HL-60/S4 treated with phorbol 12-myristate 13-acetate at 8.2 ng/mL for 4 days and 3 days (cell line): ENCODE data around the gene CD40LG.

ENCODE experiments used
- in situ Hi-C: fragments of 300-500 bp; cut with MboI; formaldehyde crosslinking; loops from 2 replicates; pipeline ENCODE4 v1.15.0; 2022; ENCODE audit warnings: low sequenced_read_pairs

The CD40LG gene

DNA sequence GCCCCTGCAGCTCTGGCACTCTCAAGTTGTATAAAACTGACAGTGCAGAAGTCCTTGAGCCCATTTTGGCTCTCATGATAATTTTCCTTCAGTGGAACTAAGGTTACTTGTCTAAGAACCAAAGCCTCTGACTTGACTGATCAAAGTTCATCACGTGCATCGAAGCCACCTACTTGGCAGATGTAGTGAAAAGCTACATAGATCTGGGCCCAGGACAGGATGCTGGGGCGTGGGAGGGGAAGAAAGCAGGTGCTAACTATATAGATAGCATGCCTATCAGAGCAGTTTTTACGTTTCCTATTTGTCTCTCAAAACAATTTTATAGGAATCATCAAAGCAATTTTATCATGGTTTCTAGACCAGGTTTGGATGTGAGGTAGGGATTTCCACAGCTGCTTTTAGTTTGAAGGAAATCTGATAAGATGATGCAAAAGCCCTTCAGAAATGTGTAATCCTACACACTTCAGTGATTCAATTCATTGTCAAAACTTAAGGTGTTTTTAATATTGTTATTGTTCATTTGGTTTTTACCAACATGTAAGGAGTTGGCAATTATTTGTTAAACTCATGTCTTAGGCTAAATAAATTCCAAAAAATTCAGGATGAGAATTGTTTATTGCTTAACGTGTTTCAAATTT is 1.2 kb upstream of the CD40LG start:
- in situ Hi-C loops = no loop called here

DNA sequence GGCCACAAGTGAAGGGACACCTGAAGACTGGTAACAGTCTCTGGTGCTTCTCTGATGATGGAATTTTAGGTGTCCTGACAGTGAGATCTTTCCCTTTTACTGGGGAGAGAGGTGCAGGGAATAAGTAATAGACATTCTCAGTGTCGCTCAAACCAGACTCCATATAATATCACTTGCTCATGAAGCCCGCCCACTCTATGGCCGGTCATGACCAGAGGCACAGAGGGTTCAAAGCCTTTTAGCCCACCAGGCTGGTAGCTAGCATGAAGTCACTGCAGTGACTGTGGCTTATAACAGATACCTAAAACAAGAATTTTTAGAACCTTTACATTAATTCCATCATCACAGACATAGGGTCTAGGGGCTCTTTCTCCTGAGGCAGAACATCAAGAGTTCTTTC is 2.9 kb downstream of the CD40LG start:
- in situ Hi-C loops = no loop called here

DNA sequence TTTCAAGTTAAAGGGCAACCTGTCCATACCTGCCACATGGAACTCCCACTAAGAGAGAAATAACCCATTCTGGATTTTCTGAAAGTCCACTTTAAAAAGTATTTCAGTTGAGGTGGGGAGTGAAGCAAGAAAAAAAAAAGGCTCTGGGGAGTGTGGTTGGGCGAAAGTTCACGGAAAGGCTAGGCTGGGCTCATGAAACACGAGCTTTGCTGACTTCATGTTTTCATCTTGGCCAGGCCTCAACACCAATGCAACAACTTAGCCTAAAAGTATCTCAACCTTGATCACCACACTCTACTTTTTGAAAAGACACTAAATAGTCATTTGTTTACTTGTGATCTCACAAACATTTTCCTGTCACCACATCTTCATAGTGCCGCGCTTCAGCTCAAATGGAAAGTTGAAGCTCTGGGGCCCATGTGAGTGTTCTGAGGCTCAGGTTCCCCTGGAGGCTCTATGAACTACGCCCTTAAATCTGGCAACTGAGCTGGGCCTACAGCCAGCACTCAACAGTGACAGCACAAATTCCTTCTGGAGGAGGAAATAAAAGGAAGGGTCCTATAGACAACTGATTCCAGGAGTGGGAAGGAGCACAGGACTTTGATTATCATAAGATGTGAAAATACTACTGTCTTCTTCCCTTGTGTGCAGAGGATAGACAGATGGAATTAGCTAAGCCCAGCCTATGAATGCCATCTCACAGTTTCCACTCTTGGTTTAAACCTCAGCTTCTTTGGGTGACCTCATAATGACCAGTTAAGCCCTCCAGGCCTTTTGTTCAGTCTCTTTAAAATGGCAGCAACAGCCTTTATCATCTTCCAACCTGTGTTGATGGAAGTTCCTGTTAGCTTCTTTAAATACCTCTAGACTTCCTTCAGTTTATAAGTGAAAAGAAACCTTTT is 5.1 kb downstream of the CD40LG start:
- in situ Hi-C loops = no loop called here

DNA sequence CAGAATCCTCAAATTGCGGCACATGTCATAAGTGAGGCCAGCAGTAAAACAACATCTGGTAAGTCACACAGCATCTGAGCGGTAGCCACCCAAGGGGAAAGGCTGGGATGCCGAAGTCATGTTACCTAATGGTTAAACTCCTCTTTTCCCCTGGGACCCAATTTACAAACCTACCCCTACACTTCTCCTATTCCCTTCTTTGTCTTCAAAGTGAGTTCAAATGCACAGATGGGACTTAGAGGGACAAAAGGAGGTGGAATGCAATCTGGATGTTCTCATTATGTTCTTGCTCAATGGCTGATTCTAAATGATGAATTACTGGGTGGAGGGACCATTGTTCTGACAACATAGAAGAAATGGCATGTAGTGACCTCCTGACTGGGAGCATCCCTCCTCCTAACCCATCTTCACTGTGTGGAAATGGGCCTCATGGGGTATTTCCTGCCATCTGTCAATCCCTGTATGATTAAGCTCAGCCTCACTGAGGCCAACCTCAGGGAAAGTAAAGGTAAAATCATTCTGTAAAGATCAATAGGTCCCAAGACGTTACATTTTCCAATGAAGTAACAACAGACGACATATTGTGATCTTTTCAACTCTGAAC is 8.5 kb downstream of the CD40LG start:
- in situ Hi-C loops = no loop called here

DNA sequence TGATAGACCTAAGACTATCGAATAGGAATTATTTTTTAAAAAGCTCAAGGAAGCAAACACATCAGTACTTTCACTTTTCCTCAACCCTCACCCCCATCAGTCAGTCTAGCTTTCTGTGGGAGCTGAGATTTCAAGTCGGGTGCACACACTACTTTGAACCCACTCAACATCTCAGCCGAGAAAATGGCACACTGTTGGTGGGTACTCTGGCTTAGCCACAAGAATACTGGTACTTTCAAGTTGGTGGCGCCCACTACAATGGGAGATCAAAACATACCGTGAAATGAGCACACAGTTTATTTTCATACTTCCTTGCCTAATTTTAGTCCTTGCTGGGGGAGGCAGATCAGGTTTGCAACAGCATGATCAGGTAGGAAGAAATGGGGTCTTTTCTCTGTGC is 10.2 kb downstream of the CD40LG start:
- in situ Hi-C loops = no loop called here

DNA sequence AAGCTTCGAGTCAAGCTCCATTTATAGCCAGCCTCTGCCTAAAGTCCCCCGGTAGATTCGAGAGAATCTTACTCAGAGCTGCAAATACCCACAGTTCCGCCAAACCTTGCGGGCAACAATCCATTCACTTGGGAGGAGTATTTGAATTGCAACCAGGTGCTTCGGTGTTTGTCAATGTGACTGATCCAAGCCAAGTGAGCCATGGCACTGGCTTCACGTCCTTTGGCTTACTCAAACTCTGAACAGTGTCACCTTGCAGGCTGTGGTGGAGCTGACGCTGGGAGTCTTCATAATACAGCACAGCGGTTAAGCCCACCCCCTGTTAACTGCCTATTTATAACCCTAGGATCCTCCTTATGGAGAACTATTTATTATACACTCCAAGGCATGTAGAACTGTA is 11.2 kb downstream of the CD40LG start:
- in situ Hi-C loops = no loop called here

DNA sequence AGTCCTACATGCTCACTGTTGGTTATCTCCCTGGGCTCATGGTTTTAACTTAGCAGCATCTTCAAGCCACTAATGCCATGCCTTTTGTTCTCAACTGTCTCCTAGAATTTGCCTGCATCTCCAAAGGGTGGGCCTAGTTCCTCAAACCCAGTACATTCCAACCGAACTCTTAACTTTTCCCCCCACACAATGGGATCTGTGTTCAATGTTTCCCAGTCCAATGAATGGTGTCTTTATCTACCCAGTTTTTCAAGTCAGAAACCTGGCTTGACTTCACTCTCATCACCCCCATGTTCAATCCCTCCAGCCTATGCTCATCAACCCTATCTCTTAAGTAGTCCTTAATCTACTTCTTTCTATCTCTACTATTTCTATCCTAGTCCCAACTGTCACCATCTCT is 12.9 kb downstream of the CD40LG start:
- in situ Hi-C loops = no loop called here

DNA sequence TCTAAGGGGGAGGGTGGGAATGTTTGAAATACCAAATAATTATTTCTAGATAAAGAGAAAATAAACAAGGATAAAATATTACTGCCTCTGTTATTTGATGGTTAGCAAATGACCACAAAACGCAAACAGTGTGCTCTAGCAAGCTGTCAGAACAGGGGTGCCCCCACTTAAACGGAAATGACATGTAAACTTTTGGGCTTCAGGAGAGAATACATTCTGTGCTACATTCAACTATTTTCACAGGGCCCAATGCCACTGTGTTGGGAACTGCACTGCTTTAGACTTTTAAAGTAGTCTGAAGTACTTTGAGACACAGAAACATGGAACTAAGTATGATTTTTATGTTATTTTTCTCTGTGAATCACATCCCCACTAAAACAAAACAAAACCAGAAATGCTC is 14.1 kb downstream of the CD40LG start:
- in situ Hi-C loops = no loop called here

DNA sequence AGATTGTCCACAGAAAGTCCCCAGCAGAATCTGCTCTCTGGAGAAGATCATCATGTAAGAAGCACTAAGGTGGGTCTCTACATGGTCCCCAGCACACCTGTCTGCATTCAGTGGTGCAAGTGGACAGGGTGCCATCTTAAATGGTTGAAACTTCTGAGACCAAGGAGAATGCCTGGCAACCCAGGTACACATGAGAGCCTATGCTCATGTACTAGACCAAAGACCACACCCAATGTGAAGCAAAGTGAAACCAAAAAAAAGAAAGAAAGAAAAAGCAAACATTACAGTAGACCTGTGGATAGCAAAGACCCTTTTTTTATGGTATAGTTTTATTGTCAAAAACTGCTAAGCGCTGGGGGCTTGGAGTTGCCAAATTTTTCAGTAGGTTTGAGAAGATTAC is 15.0 kb downstream of the CD40LG start:
- in situ Hi-C loops = no loop called here

DNA sequence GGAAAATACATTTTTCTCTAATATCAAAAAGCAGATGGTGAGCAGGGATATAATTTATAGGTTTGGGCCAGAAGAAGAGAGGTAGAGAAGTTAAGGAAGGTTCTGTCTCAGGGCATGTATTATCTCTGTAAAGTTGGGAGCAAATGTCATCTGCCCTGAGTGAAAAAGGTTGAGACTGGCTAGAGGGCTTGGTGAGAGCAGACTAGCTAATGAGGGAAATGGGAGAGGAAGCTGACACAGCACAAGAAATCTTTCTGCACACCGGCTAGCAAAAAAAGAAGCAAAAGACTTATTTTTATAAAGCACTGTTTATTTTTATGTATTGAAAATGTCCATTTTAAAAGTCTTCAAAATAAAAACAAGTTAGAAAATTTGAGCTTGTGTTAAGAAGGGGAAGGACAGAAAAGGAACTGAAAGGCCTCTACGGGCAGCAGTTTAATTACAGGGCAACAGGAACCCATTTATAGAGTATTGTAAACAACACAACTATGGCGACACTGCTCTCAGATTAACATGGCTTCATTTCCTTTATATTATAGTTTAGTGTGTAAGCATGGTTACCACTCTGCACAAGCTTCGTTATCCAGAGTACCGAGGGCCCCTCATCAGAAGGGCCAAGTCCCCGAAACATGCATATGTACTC is 17.4 kb downstream of the CD40LG start:
- in situ Hi-C loops = no loop called here

DNA sequence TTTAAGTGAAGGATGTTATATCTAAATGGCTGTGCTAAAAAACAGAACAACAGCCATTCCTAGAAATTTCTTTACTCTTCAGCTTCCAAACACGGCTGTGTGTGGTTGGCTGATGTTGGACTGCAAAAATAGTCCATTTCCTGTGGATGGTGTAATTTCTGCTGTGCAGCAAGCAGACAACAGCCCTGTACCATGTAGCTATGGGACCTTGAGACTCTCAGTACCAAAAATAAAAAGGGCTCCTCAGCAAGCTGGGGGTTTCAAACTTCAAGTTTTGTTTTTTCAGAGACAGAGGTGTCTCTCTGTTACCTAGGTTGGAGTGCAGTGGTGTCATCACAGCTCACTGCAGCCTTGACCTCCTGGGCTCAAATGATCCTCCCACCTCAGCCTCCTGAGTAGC is 18.1 kb downstream of the CD40LG start:
- in situ Hi-C loops = no loop called here

DNA sequence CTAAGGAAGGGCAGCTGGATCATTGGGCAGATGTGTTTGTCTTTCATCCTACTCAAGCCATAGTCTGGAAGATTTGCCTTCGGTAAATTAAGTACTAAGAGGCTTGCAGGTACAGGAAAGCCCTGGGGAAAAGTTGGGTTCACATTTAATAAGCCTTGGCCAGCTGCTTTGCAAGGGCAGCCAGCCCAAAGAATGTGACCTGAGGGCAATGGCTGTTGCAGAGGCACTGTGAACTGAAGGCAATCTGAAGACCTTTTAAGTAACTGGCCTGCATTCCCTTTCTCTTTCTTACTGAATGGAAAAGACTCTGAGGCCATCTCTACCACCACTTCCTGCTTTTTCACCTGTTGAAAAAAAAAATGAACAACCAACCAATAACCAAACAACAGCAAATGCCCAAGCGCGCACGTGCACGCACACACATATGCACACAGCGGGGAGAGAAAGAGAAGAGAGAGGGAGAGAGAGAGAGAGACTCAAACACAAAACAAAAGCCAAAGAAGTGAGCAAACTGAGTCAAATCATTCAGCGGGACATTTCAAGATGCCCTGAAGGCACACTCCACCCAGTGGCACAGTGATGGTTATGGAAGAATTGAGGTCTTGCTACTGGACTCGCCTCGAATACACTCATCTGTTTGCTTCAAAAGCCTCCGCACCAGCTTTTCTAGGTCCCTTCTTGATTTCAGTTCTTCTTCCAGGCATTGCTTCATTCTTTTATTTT is 19.6 kb downstream of the CD40LG start:
- in situ Hi-C loops = no loop called here

DNA sequence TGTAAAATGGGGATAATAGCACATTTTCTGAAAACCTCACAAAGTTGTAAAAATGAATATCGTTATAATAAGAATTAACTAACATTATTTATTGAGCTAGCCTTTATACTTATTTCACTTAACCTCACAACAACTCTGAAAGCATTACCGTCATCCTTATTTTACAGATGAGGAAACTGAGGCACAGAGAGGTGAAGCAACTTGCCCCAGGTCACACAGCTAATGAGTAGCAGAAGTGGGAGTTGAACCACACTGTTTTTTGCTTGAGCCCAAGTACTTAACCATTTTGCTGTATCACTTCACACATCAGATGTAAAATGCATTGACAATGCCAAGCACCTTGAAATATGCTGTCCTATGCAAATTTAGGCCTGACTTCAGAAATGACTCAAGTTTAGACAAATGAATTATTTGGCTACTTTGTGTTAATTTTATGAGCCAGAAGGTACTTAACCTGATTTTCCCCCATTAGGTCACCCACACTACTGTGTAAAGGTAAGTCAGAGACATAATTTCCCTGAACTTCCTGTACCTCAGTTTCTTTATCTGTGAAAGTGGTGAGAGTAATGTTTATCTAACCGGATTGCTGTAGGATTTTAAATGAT is 23.1 kb downstream of the CD40LG start:
- in situ Hi-C loops = no loop called here

DNA sequence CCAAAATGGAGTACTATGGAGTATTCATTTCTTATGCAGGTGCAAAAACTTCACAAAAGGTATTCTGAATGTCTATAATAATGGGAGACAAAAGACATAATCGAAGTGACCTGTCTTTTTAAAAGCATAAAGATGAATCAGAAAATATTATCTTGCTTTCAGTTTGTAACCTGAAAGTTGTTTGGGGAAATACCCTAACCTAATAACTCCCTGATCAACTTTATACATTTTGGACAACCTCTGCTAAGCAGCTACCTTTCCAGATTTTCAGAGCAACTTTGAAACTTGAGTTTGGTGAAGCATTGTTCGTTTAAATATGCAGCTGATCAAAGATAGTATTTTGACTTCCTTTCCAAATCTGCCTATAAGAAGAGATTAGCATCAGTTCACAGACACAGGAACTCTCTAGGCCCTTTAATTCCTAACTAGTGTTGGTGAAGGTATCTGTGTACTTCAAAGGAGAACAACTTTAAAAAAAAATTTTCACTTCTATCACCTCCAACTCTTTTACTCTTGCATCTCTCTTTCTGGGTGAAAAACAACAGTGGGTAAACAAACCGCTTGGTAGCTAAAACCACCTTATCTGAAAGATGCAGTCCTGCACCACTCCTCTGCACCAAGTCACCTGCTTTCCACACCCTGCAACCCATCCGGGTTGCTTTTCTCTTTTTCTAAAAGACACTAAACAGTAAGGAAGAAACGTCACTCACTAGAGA is 26.5 kb downstream of the CD40LG start:
- in situ Hi-C loops = no loop called here

DNA sequence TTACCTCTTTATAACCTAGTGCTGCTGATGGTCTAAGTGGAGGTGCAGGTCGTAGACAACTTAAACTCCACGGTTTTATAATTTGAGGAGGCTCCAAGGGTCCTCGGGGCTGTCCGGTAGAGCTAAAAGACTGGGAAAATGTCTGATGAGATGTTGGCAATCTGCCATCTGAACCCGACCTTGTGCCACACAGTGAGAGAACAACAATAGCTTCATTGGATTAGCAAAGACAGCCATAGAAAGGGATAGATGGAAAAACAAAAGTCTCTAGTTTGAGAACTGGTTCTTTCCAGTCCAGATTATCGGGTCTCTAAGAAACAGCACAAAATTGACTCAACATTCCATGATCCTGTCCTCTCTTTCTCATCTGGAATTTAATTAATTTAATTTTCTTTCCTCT is 31.6 kb downstream of the CD40LG start:
- in situ Hi-C loops = no loop called here

DNA sequence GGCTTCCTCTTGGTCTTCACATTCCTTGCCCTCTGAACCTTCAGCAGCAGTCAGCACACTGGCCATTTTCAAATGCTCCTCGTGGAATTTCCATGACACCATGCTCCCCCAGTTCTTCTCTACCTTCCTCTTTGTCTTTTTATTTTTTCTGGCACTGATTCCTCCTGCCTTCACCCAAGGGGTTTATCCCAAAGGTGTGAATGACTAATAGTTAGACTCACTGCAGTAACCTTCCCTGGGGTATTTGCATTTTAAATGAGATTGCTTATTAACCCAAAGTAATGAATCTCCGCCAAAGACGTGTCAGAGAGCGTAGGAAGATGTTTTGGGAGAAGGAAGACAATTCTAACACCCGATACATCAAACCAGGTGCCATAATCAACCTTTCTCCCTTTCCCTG is 36.2 kb downstream of the CD40LG start:
- in situ Hi-C loops = no loop called here

DNA sequence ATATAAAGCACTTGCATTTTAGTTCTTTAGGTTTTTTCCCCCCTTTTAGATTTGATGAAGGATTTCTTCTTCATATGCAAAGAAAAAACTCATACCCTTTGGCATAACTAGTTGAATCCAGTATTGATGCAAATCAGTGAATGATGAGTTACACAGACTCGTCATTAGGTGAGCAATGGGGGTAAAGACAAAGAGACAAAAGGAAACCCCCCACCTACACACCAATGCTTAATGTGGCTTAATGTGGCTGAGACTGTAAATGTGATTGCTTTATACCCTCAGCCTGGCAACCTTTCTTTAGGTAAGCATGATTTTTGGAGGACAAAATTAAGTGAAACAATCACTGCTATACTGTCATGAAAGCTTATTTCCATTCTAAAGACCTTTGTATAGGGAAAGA is 39.5 kb downstream of the CD40LG start:
- in situ Hi-C loops = no loop called here

DNA sequence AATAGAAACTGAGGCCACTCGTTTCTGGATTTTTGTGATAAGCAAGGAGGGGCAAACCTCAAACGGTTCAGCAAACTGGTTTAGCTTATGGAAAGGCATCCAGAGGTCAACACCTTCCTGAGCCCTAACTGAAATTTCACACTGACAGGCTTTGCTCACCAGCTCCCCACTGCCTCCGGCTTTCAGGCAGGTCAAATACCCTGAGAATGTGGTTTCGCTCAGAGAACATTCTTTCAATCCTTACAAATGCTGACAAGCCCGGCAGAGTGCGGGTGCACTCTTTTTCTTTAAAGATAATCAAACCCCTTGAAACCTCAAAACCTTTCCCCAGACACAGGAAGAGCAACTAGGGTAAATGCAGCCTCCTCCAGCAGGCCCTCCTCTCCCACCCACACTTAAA is 41.5 kb downstream of the CD40LG start:
- in situ Hi-C loops = no loop called here

DNA sequence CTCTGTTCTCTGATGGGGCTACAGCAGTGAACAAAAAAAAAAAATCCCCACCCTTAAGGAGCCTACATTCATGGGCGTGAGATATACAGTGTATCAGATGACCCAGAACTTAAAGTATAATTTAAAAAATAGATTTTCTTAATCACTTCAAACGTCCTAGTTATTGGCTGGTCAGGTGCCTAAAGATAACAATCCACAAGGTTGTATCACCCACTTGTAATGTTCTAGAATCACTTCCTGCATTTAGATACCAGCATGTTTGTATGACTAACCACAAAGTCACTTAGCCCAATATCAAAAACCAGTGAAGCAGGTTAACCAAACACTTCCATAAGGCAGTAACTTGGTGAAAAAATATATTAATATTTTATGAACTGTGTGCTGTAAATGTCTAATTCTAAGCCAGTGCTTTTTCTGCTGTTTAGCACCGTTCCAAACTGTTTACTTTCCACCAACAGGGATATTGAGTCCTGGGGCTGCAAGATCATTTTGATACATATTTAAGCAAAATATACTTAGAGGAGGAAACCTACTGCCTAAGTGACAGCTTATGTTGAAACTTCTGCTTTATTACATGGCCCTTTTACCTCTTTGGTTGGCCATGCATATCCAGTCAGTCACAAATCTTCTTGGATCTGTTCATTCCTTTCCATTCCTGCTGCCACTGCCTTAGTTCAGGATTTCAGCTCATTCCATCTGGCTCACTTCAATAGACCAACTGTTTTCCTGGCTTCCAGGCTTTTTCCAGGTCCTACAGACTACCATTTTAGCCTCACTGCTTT is 43.3 kb downstream of the CD40LG start:
- in situ Hi-C loops = no loop called here
